Lower leg skin (tissue), 4 donors: ENCODE data around the gene C18orf63. TPM values are rescaled to one million over a fixed set of nuclear protein-coding genes. Genes with fewer than 3 reads are reported as not detected.

Experiments used
- DNase-seq, 2 donors: peaks; one replicate each; pipeline ENCODE4 v3.0.0-alpha.2; 2019; ENCODE audit warnings: low spot score in 2 of 2
- H3K4me3 ChIP-seq: fragments of 200-600 bp; sonication (generic); 2 replicates; pipeline ENCODE4 v1.5.1; 2017; ENCODE audit warnings: mild to moderate bottlenecking, low read depth; ENCODE audit not compliant: poor library complexity, severe bottlenecking
- POLR2A ChIP-seq, 2 donors: fragments of 450-650 bp; IDR thresholded peaks; one replicate each; pipeline ENCODE4 v1.6.1; 2016 to 2017; ENCODE audit warnings: antibody characterized with exemption in 2 of 2, mild to moderate bottlenecking in 1 of 2, moderate library complexity in 1 of 2
- WGBS, 2 donors: methylation state at CpG; one replicate each; pipeline ENCODE4 v1.1.5; 2018; 5-methylcytosine and 5-hydroxymethylcytosine counted together
- intact Hi-C: fragments of 100-400 bp; cut with DNase I; formaldehyde crosslinking; loops from one replicate; pipeline ENCODE4 v1.15.0; 2023; ENCODE audit warnings: low total_unique reads
- total RNA-seq, 4 donors: library from RNA; depleted of rRNA; stranded (reverse); fragments of >200 nt; gene quantifications; one replicate each; pipeline ENCODE4 v1.1.0, GENCODE V29; 2016
- TF ChIP-seq, protein P1 (sequence below), 3 donors: fragments of 450-650 bp; IDR thresholded peaks; one replicate each; pipeline ENCODE4 v1.5.1; 2016; ENCODE audit warnings: antibody characterized with exemption in 3 of 3, mild to moderate bottlenecking in 3 of 3, moderate library complexity in 2 of 3

The C18orf63 gene
- total RNA-seq, 4 donors from 2014 or later, result not detected

DNA sequence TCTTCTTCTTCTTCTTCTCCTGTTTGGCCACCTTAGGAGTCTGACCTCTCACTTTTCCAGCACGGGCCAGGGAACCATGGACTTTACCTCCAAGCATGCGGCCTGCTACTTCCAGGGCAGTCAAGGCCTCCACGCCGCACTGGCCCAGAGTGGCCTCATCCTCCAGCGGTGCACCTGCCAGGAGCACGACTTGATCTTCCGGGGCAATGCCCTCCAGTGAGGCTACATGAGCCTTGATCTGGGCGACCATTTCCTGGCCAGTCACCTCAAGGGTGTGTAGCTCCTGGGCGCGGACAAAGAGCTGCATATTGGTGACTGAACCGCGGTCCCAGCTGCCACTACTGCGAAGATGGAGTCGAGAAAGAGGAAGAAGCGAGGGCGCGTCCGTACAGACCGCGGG lies 74.4 kb downstream of the C18orf63 start:
- DNase-seq, result peak in 1 of 2 donors; percentile 59
- TF ChIP-seq, protein P1, sequence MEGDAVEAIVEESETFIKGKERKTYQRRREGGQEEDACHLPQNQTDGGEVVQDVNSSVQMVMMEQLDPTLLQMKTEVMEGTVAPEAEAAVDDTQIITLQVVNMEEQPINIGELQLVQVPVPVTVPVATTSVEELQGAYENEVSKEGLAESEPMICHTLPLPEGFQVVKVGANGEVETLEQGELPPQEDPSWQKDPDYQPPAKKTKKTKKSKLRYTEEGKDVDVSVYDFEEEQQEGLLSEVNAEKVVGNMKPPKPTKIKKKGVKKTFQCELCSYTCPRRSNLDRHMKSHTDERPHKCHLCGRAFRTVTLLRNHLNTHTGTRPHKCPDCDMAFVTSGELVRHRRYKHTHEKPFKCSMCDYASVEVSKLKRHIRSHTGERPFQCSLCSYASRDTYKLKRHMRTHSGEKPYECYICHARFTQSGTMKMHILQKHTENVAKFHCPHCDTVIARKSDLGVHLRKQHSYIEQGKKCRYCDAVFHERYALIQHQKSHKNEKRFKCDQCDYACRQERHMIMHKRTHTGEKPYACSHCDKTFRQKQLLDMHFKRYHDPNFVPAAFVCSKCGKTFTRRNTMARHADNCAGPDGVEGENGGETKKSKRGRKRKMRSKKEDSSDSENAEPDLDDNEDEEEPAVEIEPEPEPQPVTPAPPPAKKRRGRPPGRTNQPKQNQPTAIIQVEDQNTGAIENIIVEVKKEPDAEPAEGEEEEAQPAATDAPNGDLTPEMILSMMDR (IDR thresholded peaks at IDR 0.05), result no peak
- TF ChIP-seq POLR2A (IDR thresholded peaks at IDR 0.05), result no peak
- 95 to 96% methylated on average over 20 of the region's 20 CpGs for WGBS, 2 donors
- intact Hi-C loops, result no loop called here
- H3K4me3 ChIP-seq, result no peak overlapping the region

DNA sequence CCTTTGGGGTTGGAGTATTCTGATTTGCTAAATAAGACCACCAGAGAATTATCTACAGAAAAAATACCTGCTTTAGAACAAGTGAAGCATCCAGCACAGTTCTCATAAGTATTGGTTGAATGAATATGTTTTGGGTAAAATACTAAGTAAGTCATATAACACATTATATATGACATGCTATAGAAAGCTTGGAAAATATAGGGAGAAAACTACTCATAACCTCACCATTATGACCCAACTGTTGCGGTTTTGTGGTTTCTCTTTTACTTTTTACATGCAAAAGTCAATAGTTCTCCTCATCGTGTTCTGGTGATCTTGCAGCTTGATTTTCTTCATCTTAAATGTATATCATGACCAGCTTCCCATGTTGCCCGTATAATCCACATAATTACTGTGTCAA lies 75.3 kb downstream of the C18orf63 start:
- H3K4me3 ChIP-seq, result no peak overlapping the region
- no peak for DNase-seq
- intact Hi-C loops, result no loop called here
- WGBS, 2 donors, result 86 to 90% methylated on average over 3 of the region's 3 CpGs
- TF ChIP-seq, protein P1 (IDR thresholded peaks at IDR 0.05), result no peak
- TF ChIP-seq POLR2A (IDR thresholded peaks at IDR 0.05), result no peak

DNA sequence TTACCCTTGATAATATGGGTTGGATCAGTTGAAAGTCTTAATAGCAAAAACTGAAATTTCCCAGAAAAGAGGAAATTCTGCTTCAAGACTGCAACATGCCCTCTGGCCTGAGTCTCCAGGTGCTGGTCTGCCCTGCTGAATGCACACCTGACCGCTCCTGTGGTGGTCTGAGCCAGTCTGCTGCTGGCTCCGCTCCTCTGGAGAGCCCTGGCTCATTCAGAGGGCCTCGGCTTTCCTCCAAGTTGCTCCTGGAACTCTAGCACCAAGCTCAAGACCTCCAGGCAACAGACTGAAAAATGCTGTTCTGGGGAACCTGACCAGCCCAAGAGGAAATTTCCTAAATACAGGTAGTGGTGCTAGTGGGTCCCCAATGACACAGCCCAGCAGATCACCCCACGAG lies 76.7 kb downstream of the C18orf63 start:
- peak in 1 of 2 donors; percentile 15 for DNase-seq
- intact Hi-C loops, result no loop called here
- no peak for TF ChIP-seq POLR2A (IDR thresholded peaks at IDR 0.05)
- TF ChIP-seq, protein P1 (IDR thresholded peaks at IDR 0.05), result no peak
- WGBS, 2 donors, result 94 to 96% methylated on average over 3 to 4 of the region's 4 CpGs
- no peak overlapping the region for H3K4me3 ChIP-seq

- 88 to 89% methylated on average over 7 of the region's 7 CpGs for WGBS, 2 donors
- TF ChIP-seq POLR2A (IDR thresholded peaks at IDR 0.05), result no peak
- TF ChIP-seq, protein P1 (IDR thresholded peaks at IDR 0.05), result no peak
- no peak overlapping the region for H3K4me3 ChIP-seq
- peak in 1 of 2 donors; percentile 65 for DNase-seq
- intact Hi-C loops, result no loop called here
Observed at GRCh38 chr18:74395006-74395405, 79.4 kb downstream of the C18orf63 start.

GRCh38 chr18:74395648-74396154 lies 80.1 kb downstream of the C18orf63 start:
- DNase-seq, result peak in 1 of 2 donors; percentile 75
- intact Hi-C loops, result no loop called here

More at GRCh38 chr18:74395648-74396154, 80.1 kb downstream of the C18orf63 start:
- WGBS, 2 donors, result 85 to 87% methylated on average over 7 to 9 of the region's 9 CpGs
- TF ChIP-seq POLR2A (IDR thresholded peaks at IDR 0.05), result no peak
- TF ChIP-seq, protein P1 (IDR thresholded peaks at IDR 0.05), result no peak
- H3K4me3 ChIP-seq, result no peak overlapping the region
